Measurements from ENCODE around the gene SLC7A9. TPM values are rescaled to one million over a fixed set of nuclear protein-coding genes. Genes with fewer than 3 reads are reported as not detected.

The SLC7A9 gene
- not detected in 2 replicates for total RNA-seq (2014; rRNA removed; shearing (Covaris generic))

DNA sequence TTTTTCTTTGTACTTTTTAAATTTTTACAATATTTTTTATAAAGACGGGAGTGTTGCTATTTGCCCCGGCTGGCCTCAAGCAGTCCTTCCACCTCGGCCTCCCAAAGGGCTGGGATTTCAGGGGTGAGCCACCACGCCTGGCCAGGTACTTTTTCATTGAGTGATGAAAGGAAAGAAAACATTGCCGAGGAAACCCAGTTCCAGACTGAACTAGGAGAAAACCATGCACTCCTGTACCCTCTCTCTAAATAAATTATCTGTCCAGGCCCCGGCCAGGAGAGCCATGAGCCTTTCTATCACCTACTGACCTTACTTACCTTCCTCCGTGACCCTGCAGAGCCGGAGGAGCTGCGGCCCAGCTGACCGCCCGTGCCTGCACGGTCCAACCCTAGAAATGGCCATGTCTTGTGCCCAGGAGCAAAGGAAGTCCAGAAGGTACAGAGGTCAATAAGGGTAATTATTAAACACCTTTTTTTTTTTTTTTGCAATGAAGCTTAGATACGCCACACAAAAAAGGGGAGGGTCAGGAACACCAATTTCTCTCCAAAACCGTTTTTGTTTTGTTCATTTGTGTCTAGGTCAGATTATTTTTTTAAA is at the start of gene SLC7A9:
TSS of gene SLC7A9 (minus strand) at position 399 of the 597 bp plus-strand sequence. CDS start 1,233 bp downstream, outside the sequence.
- no peaks in the 10 kb centered on the region for H3K36me3 ChIP-seq
- H3K4me3 ChIP-seq = no peak within 1 kb of the TSS
- no peaks in the 10 kb centered on the region for H3K9me3 ChIP-seq (replicated peaks)
- H3K27ac ChIP-seq = no peak within 1 kb of the TSS
- peaks cover 2% of the 10 kb centered on the region; the same call in 1 of the 2 replicates for H3K27me3 ChIP-seq (replicated peaks)
- no peaks in the 10 kb centered on the region for H3K4me1 ChIP-seq (replicated peaks)
- DNase-seq (ENCODE audit: low read depth in 1 of 2, low spot score in 2 of 2) = no peak

DNA sequence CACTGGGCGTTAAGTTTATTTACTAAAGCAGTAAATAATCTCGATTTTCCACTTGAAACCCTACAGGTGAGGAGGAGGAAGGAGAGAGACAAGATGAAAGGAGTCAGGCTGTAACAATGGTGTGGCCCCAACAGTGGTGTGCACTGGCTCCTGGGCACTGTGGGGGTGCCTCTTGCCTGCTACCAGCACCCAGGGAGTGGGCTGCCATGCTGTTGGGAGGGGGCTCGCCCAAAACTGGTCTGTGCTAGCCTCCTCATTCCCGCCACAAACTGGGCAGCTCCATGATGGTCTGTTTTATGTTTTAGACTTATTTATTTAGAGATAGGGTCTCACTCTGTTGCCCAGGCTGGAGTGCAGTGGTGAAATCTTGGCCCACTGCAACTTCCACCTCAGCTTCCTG is 49.8 kb upstream of the SLC7A9 start:
- no peak overlapping the region for H3K27ac ChIP-seq
- no peaks in the 10 kb centered on the region for H3K27me3 ChIP-seq (replicated peaks)
- peaks cover 12% of the 10 kb centered on the region for H3K36me3 ChIP-seq
- no peaks in the 10 kb centered on the region for H3K4me1 ChIP-seq (replicated peaks)
- no peaks in the 10 kb centered on the region for H3K9me3 ChIP-seq (replicated peaks)
- H3K4me3 ChIP-seq = no peak overlapping the region
- DNase-seq (ENCODE audit: low read depth in 1 of 2, low spot score in 2 of 2) = no peak

DNA sequence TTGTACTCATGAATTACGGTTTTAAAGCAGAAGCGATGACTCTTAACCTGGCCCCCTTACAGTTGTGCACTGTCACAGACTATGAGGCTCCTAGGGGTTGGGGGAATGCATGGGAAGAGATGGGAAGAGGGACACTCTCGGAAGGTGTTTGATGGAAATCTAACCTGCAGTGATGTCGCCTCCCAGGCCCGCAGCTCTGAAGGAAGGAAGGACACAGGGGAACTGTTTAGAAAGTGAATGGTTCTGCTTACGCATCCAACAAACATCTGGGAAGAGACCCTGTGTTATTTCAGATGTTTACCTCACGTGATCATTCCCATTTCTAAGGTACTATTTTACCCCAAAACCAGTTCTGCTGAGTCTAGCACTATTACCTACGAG is 48.0 kb upstream of the SLC7A9 start:
- Histone ChIP-seq H3K9me3 (replicated peaks) (no peaks in the 10 kb centered on the region), H3K36me3 (peaks cover 7% of the 10 kb centered on the region), H3K4me3 (no peak overlapping the region), H3K27ac (no peak overlapping the region), H3K27me3 (replicated peaks) (no peaks in the 10 kb centered on the region), H3K4me1 (replicated peaks) (no peaks in the 10 kb centered on the region)
- DNase-seq (ENCODE audit: low read depth in 1 of 2, low spot score in 2 of 2) = no peak

DNA sequence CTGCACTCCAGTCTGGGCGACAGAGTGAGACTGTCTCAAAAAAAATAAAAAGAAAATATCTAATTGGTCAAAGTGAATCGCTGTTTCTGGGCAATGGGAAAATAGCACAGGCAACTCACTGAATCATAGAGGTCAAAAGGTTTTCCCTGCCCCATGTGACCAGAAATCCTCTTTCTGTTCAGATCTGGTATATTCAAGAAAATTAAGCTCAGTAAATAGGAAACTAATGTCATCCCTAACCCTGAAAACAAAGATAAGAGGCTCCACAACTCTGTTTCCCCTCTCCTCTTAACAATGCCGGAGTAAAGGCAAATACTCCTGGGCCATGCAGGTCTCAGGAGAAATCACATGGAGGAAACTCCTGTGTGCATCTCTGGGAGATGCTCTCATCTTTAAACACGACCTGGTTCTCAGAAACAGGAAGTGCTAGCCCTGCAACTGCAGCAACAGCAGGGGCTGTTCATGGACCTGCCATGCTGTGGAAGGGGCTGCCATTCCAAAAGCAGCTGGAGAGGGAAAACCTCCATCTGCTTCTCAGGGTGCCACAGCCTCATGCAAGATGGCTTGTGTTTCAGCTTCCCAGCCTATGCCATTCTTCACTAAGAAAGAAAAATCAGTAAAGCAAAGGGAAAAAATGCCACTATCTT is 47.5 kb upstream of the SLC7A9 start:
- Histone ChIP-seq H3K4me1 (replicated peaks) (no peaks in the 10 kb centered on the region), H3K27me3 (replicated peaks) (no peaks in the 10 kb centered on the region), H3K4me3 (no peak overlapping the region), H3K36me3 (peaks cover 7% of the 10 kb centered on the region), H3K9me3 (replicated peaks) (no peaks in the 10 kb centered on the region), H3K27ac (no peak overlapping the region)
- no peak for DNase-seq (ENCODE audit: low read depth in 1 of 2, low spot score in 2 of 2)

DNA sequence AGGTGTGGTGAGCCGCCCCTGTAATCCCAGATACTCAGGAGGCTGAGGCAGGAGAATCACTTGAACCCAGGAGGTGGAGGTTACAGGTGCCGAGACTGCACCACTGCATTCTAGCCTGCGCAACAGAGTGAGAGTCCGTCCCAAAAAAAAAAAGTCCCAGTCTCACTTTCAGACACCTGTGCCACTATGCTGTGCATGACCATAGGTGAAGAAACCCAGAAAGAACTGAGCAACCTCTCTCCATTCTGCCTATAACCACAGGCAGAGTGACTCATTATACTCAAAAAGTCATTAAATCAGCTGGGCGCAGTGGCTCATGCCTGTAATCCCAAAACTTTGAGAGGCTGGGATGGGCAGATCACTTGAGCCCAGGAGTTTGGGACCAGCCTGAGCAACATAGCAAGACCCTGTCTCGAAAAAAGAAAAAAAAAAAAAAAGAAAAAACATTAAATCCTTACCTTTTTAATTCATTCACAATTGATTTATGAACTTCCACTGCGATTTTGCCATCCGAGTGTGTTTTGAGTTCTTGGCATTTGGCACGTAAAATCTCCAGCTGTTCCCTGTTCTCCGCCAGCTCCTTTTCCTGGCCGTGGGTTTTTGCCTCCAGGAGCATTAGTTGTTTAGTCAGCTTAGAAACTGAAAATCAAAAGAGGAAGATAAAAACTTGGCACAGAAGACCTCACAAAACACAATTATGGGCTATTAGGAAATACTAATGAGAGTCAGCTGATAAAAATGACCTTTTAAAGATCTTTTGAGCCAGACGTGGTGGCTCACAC is 45.5 kb upstream of the SLC7A9 start:
- H3K4me1 ChIP-seq (replicated peaks) = peaks cover 12% of the 10 kb centered on the region
- no peak for DNase-seq (ENCODE audit: low read depth in 1 of 2, low spot score in 2 of 2)

DNA sequence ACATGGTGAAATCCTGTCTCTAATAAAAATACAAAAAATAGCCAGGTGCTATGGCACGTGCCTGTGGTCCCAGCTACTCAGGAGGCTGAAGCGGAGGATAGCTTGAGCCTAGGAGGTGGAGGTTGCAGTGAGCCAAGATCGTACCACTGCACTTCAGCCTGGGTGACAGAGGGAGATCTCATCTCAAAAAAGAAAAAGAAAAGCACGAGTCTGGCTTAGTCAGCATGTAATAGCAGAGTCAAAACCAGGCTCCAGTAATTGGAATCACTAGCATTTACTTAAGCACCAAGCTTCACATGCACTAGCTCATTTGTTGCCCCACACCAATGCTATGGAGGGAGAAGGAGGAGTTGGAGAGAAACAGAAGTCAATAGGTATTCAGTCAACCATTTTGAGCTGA is 41.9 kb upstream of the SLC7A9 start:
- DNase-seq (ENCODE audit: low read depth in 1 of 2, low spot score in 2 of 2) = no peak
- no peak overlapping the region for H3K4me3 ChIP-seq
- H3K27ac ChIP-seq = peak overlapping the region; percentile 70
- peaks cover 6% of the 10 kb centered on the region for H3K36me3 ChIP-seq
- no peaks in the 10 kb centered on the region for H3K9me3 ChIP-seq (replicated peaks)
- H3K27me3 ChIP-seq (replicated peaks) = no peaks in the 10 kb centered on the region
- H3K4me1 ChIP-seq (replicated peaks) = peaks cover 12% of the 10 kb centered on the region

More for the DNA sequence above, 45.5 kb upstream of the SLC7A9 start:
- Histone ChIP-seq H3K27ac (no peak overlapping the region), H3K9me3 (replicated peaks) (no peaks in the 10 kb centered on the region), H3K4me3 (no peak overlapping the region), H3K36me3 (peaks cover 7% of the 10 kb centered on the region), H3K27me3 (replicated peaks) (no peaks in the 10 kb centered on the region)

DNA sequence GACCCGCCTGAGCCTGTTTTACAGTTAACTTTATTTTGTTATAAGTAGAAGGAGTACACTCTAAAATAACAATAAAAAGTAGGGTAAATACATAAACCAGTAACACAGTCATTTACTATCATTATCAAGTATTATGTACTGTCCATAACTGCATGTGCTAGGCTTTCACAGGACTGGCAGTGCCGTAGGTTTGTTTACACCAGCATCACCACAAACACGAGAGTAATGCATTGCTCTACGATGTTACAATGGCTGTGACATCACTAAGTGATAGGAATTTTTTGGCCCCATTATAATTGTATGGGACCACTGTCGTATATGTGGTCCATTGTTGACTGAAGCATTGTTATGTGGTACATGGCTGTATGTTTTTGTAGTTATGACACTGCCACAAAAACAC is 41.3 kb upstream of the SLC7A9 start:
- Histone ChIP-seq H3K4me3 (no peak overlapping the region), H3K27me3 (replicated peaks) (no peaks in the 10 kb centered on the region), H3K4me1 (replicated peaks) (peaks cover 12% of the 10 kb centered on the region), H3K9me3 (replicated peaks) (no peaks in the 10 kb centered on the region), H3K27ac (peak overlapping the region; percentile 70), H3K36me3 (peaks cover 6% of the 10 kb centered on the region; the same call in 1 of the 2 replicates)
- peak; percentile 82 to 92 for DNase-seq (ENCODE audit: low read depth in 1 of 2, low spot score in 2 of 2)

DNA sequence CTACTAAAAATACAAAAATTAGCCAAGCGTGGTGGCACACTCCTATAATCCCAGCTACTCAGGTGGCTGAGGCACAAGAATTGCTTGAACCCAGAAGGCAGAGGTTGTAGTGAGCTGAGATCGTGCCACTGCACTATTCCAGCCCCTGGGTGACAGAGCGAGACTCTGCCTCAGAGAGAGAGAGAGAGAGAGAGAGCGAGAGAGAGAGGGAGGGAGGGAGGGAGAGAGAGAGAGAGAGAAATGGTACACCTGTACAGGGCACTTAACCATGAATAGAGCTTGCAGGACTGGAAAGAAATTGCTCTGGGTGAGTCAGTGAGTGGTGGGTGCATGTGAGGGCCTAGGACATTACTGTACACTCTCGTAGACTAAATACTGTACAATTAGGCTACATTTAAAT is 40.5 kb upstream of the SLC7A9 start:
- no peaks in the 10 kb centered on the region for H3K27me3 ChIP-seq (replicated peaks)
- peaks cover 12% of the 10 kb centered on the region for H3K4me1 ChIP-seq (replicated peaks)
- no peak overlapping the region for H3K4me3 ChIP-seq
- no peaks in the 10 kb centered on the region for H3K9me3 ChIP-seq (replicated peaks)
- H3K36me3 ChIP-seq = peaks cover 6% of the 10 kb centered on the region; the same call in 1 of the 2 replicates
- no peak for DNase-seq (ENCODE audit: low read depth in 1 of 2, low spot score in 2 of 2)
- no peak overlapping the region for H3K27ac ChIP-seq

DNA sequence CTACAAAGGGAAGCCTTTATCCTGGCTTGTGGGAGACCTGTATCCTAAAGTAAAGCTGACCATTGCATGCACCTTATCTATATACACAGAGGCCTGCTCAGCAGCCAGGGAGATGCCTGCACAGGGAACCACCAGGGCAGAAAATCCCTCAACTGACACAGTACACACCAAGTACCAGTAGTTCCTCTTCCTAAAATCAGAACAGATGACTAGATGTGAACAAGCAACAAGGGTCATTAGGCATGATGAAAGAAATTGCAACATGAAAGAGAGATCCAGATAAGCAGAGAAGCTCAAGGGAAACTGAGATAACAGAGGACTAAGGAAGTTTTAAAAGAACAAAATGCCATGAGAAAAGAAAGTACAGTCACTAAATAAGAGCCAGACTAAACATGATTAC is 39.7 kb upstream of the SLC7A9 start:
- H3K27ac ChIP-seq = no peak overlapping the region
- H3K4me3 ChIP-seq = no peak overlapping the region
- peaks cover 6% of the 10 kb centered on the region; the same call in 1 of the 2 replicates for H3K36me3 ChIP-seq
- H3K4me1 ChIP-seq (replicated peaks) = peaks cover 12% of the 10 kb centered on the region
- DNase-seq (ENCODE audit: low read depth in 1 of 2, low spot score in 2 of 2) = no peak
- H3K9me3 ChIP-seq (replicated peaks) = no peaks in the 10 kb centered on the region
- no peaks in the 10 kb centered on the region for H3K27me3 ChIP-seq (replicated peaks)

DNA sequence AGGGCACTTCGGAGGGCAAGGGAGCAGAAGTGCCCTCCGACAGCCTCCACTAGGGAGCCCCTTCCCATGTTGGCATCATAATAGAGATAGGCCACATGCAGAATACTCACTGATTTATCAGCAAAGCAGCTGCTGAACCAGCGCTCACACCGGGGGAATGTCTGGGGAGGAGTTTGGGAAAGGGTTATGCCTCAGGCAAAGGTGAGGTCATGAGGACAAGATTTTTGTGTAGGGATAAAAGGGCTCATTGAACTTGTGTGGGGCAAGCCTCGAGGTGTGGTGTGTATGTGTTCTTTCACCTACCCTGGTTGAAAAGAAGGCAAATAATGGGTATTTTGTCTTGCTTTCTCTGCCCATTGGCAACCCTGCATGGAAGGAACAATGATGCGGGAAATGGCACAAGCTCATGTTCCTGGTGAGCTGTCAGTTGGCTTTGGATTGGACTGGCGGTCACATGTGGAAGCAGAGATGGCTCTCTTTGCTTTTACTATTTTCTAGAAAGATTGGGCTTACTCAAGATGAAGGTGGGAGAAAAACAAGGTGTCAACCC is 39.1 kb upstream of the SLC7A9 start:
- H3K36me3 ChIP-seq = peaks cover 6% of the 10 kb centered on the region; the same call in 1 of the 2 replicates
- H3K4me3 ChIP-seq = no peak overlapping the region
- H3K27ac ChIP-seq = no peak overlapping the region
- no peak for DNase-seq (ENCODE audit: low read depth in 1 of 2, low spot score in 2 of 2)
- H3K9me3 ChIP-seq (replicated peaks) = no peaks in the 10 kb centered on the region
- peaks cover 12% of the 10 kb centered on the region for H3K4me1 ChIP-seq (replicated peaks)
- H3K27me3 ChIP-seq (replicated peaks) = no peaks in the 10 kb centered on the region

DNA sequence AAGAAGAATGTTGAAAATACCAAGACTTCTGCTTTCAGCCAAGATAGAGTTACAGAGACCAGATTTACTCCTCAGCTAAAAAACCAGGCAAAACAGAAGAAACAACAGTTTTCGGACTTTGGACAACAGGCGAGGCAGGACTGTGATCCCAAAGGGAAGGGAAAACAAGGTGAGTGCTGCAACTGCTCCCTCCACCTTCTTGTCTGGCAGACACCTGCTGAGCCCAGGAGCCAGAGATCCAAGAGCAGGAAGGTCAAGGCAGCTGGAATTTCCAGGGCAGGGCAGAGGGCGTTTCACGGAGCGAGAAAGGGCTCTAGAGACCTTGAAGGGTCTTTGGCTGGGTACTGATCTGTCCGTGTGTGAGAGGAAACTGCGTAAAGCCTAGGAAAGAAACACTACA is 32.9 kb upstream of the SLC7A9 start:
- Histone ChIP-seq H3K27ac (no peak overlapping the region), H3K36me3 (no peaks in the 10 kb centered on the region), H3K9me3 (replicated peaks) (no peaks in the 10 kb centered on the region), H3K4me3 (no peak overlapping the region), H3K27me3 (replicated peaks) (no peaks in the 10 kb centered on the region), H3K4me1 (replicated peaks) (peaks cover 6% of the 10 kb centered on the region)
- no peak for DNase-seq (ENCODE audit: low read depth in 1 of 2, low spot score in 2 of 2)

DNA sequence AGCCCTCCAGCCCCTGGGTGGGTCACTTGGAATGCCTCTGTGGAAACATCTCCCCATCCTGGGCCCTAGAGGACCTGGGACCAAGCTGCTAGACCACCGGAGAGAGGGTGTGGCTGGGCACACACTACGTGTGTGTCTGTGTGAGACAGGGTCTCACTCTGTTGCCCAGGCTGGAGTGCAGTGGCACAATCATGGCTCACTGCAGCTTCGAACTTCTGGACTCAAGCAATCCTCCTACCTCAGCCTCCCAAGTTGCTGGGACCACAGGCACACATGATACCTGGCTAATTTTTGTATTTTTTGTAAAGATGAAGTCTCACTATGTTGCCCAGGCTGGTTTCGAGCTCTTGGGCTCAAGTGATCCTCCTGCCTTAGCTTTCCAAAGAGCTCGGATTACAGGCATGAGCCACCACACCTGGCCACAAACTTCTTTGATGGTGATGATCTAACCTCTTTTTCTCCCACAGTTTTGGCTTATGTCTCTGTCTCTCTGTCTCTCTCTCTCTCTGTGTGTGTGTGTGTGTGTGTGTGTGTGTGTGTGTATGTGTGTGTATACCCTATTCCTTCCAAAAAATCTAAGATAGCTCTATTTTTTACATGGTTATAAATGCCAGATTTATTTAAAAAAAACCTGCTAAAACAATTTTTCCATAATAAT is 32.1 kb upstream of the SLC7A9 start:
- Histone ChIP-seq H3K9me3 (replicated peaks) (no peaks in the 10 kb centered on the region), H3K36me3 (no peaks in the 10 kb centered on the region), H3K4me1 (replicated peaks) (peaks cover 10% of the 10 kb centered on the region), H3K27ac (no peak overlapping the region), H3K27me3 (replicated peaks) (no peaks in the 10 kb centered on the region), H3K4me3 (no peak overlapping the region)
- DNase-seq (ENCODE audit: low read depth in 1 of 2, low spot score in 2 of 2) = no peak

DNA sequence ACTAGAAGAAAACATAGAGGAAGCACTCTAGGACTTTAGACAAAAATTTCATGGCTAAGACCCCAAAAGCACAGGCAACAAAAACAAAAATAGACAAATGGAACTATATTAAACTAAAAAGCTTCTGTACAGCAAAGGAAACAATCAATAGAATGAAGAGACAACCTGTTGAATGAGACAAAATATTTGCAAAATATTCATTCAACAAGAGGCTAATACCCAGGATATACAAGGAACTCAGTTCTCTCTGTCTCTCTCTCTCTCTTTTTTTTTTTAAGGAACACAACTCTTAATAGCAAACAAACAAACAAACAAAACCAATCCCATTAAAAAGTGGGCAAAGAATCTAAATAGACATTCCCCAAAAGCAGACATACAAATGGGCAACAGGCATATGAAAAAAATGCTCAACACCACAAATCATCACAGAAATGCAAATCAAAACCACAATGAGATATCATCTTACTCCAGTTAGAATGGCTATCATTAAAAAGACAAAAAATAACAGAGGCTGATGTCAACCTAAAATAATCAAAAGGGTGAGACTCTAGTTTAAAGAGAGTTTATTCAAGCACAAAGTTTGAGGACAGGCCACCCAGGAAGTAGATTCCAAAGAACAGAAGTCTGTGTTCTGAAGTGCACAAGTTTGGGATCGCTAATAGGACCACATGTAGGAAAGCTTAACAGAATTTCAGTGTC is 27.1 kb upstream of the SLC7A9 start:
- no peak overlapping the region for H3K27ac ChIP-seq
- peak; percentile 58 to 87 for DNase-seq (ENCODE audit: low read depth in 1 of 2, low spot score in 2 of 2)
- 0 out of 2 replicates have a peak, but pooled peaks cover 4% of the 10 kb centered on the region for H3K36me3 ChIP-seq
- H3K4me3 ChIP-seq = no peak overlapping the region
- H3K4me1 ChIP-seq (replicated peaks) = peaks cover 19% of the 10 kb centered on the region
- no peaks in the 10 kb centered on the region for H3K27me3 ChIP-seq (replicated peaks)
- H3K9me3 ChIP-seq (replicated peaks) = peaks cover 5% of the 10 kb centered on the region; the same call in 1 of the 2 replicates
